Measurements from ENCODE around the gene POLR3H.
"Not testable (repeated sequence)": the region's sequence is repeated elsewhere in the genome, so short reads cannot be mapped to it uniquely, and the experiment has no call there.

Gene POLR3H

GRCh38 chr22:41543854-41544670 is at the start of gene POLR3H:
POLR3H (minus strand) TSS chr22:41544470; CDS start chr22:41544101, 369 bp downstream.
- Histone ChIP-seq H3K9me3 (ENCODE audit: control insufficient read depth, insufficient read depth, low read length) (no peaks in the 10 kb centered on the region), H3K27me3 (ENCODE audit: control insufficient read depth, insufficient read depth, low read length) (no peaks in the 10 kb centered on the region), H3K4me3 (ENCODE audit: low read depth, low read length) (peak within 1 kb of the TSS; percentile 84), H3K27ac (ENCODE audit: low read depth, low read length) (peak within 1 kb of the TSS; percentile 63), H3K9ac (ENCODE audit: low read depth, low read length) (peak within 1 kb of the TSS; percentile 81), H3K36me3 (ENCODE audit: control insufficient read depth, insufficient read depth, low read length) (peaks cover 15% of the 10 kb centered on the region), H3K4me1 (ENCODE audit: control insufficient read depth, insufficient read depth, low read length) (peaks cover 7% of the 10 kb centered on the region)

DNA sequence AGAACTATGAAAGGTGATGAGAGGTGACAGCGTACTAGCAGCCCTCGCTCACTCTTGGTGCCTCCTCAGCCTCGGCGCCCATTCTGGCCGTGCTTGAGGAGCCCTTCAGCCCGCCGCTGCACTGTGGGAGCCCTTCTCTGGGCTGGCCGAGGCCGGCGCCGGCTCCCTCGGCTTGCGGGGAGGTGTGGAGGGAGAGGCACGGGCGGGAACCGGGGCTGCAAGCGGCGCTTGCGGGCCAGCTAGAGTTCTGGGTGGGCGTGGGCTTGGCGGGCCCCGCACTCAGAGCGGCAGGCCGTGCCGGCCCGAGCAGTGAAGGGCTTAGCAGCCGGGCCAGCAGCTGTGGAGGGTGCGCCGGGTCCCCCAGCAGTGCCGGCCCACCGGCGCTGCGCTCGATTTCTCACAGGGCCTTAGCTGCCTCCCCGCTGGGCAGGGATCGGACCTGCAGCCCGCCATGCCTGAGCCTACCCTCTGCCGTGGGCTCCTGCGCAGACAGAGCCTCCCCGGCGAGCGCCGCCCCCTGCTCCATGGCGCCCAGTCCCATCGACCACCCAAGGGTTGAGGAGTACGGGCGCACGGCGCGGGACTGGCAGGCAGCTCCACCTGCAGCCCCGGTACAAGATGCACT is 49.2 kb upstream of the POLR3H start:
- not testable (repeated sequence) for H3K27ac ChIP-seq (ENCODE audit: low read depth, low read length); H3K4me1 ChIP-seq (ENCODE audit: control insufficient read depth, insufficient read depth, low read length); H3K9ac ChIP-seq (ENCODE audit: low read depth, low read length); H3K9me3 ChIP-seq (ENCODE audit: control insufficient read depth, insufficient read depth, low read length); H3K4me3 ChIP-seq (ENCODE audit: low read depth, low read length); H3K27me3 ChIP-seq (ENCODE audit: control insufficient read depth, insufficient read depth, low read length); H3K36me3 ChIP-seq (ENCODE audit: control insufficient read depth, insufficient read depth, low read length)

DNA sequence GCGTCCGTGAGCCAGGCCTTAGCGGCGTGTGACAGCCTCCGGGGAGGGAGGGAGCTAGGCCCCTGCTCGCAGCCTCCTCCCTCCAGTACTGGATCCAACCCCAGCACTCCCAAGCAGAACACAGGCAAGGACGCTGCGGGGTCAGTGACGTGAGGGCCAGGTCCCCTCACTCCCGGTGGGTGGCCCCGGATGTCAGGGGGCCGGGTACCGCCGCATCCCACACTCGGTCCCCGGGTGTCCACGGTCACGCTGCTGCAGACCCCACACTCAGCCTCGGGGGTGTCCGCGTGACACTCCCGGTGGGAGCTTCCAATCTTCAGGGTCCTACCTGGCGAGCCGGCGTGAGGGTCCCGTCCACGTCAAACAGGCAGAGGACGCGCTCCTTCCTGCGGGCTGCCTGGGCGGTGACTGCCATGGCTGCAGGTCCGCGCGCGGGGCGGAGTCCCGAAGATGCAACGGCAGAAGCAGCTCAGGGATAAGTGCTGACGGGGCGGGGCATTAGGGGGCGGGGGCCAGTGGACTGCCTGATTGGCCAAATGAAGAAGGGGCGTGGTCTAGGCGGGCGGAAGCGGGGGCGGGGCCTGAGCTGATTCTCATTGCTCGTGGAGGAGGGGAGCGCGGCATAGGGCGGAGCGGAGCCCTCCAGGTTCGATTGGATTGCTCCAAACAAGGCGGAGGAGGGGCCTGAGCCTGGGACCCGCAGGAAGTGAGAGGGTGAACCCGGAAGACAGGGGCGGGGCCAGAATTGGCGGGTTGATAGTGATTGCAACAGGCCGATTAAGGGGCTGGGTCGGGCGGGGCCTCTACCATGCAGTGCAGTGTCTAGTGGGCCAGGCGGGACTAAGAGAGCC is 45.3 kb upstream of the POLR3H start, which contains the start of gene PMM1:
TSS of gene PMM1 (minus strand) at position 450 of the 851 bp plus-strand sequence. CDS start at position 415, 35 bp downstream.
- Histone ChIP-seq H3K27ac (ENCODE audit: low read depth, low read length) (peak within 1 kb of the TSS; percentile 78), H3K27me3 (ENCODE audit: control insufficient read depth, insufficient read depth, low read length) (no peaks in the 10 kb centered on the region), H3K4me3 (ENCODE audit: low read depth, low read length) (peak within 1 kb of the TSS; percentile 89), H3K9me3 (ENCODE audit: control insufficient read depth, insufficient read depth, low read length) (no peaks in the 10 kb centered on the region), H3K9ac (ENCODE audit: low read depth, low read length) (peak within 1 kb of the TSS; percentile 73), H3K36me3 (ENCODE audit: control insufficient read depth, insufficient read depth, low read length) (no peaks in the 10 kb centered on the region), H3K4me1 (ENCODE audit: control insufficient read depth, insufficient read depth, low read length) (peaks cover 6% of the 10 kb centered on the region)

DNA sequence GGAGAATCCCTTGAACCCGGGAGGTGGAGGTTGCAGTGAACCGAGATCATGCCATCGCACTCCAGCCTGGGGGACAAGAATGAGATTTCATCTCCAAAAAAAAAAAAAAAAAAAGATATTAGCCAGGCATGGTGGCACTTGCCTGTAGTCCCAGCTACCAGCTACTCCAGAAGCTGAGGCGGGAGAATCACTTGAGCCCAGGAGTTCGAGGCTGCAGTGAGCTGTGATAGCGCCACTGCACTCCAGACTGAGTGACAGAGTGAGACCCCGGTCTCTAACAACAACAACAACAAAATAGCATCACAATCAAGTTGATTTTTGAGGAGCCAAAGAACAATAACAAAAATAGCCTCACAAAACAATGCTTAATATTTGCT is 43.1 kb upstream of the POLR3H start:
- no peak overlapping the region for H3K9ac ChIP-seq (ENCODE audit: low read depth, low read length)

DNA sequence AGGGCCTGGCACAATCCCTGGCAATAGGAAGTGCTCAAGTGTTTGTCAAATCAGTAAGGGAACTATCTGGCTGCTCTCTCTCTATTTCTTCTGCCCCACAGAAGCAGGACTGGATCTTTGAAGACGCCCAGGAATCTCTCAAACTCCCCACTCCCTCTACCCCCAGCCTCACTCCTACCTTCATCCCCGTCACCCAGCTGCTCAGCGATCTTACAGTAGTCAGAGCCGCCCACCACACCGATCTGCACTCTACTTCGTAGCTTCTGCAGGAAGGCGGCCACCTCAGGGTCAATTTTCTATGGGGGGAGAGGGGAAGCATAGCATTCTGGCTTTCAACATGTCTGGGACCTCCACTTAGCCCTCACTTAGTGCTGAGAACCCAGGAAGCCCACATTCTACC is 41.6 kb upstream of the POLR3H start:
- Histone ChIP-seq H3K9ac (ENCODE audit: low read depth, low read length) (no peak overlapping the region), H3K36me3 (ENCODE audit: control insufficient read depth, insufficient read depth, low read length) (no peaks in the 10 kb centered on the region), H3K9me3 (ENCODE audit: control insufficient read depth, insufficient read depth, low read length) (no peaks in the 10 kb centered on the region), H3K4me1 (ENCODE audit: control insufficient read depth, insufficient read depth, low read length) (peaks cover 6% of the 10 kb centered on the region), H3K27ac (ENCODE audit: low read depth, low read length) (no peak overlapping the region), H3K27me3 (ENCODE audit: control insufficient read depth, insufficient read depth, low read length) (no peaks in the 10 kb centered on the region), H3K4me3 (ENCODE audit: low read depth, low read length) (no peak overlapping the region)

More for the DNA sequence above, 43.1 kb upstream of the POLR3H start:
- H3K27me3 ChIP-seq (ENCODE audit: control insufficient read depth, insufficient read depth, low read length) = no peaks in the 10 kb centered on the region
- no peak overlapping the region for H3K27ac ChIP-seq (ENCODE audit: low read depth, low read length)
- H3K4me1 ChIP-seq (ENCODE audit: control insufficient read depth, insufficient read depth, low read length) = peaks cover 6% of the 10 kb centered on the region
- no peaks in the 10 kb centered on the region for H3K36me3 ChIP-seq (ENCODE audit: control insufficient read depth, insufficient read depth, low read length)
- H3K4me3 ChIP-seq (ENCODE audit: low read depth, low read length) = no peak overlapping the region
- no peaks in the 10 kb centered on the region for H3K9me3 ChIP-seq (ENCODE audit: control insufficient read depth, insufficient read depth, low read length)

DNA sequence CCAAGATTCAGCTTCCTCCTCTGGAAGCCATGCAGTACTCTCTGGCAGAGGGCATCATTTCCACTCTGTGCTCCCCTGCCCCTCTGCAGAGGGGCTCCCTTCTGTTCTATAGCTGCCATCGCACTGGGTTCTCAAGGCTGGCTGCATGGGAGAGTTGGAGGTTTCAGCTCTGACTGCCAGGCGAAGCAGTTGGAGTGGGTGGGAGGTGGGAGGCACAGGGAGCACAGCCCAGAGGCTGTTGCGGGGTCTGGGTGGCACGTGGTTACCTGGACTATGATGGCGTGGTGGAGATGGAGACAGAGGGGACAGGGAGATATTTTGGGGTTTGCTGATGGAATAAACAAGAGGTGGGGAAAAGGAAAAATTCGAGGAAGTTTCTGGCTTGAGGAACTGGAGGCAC is 40.6 kb upstream of the POLR3H start:
- Histone ChIP-seq H3K9ac (ENCODE audit: low read depth, low read length) (no peak overlapping the region), H3K9me3 (ENCODE audit: control insufficient read depth, insufficient read depth, low read length) (no peaks in the 10 kb centered on the region), H3K27me3 (ENCODE audit: control insufficient read depth, insufficient read depth, low read length) (no peaks in the 10 kb centered on the region), H3K36me3 (ENCODE audit: control insufficient read depth, insufficient read depth, low read length) (no peaks in the 10 kb centered on the region), H3K4me3 (ENCODE audit: low read depth, low read length) (no peak overlapping the region), H3K4me1 (ENCODE audit: control insufficient read depth, insufficient read depth, low read length) (peaks cover 6% of the 10 kb centered on the region), H3K27ac (ENCODE audit: low read depth, low read length) (no peak overlapping the region)

DNA sequence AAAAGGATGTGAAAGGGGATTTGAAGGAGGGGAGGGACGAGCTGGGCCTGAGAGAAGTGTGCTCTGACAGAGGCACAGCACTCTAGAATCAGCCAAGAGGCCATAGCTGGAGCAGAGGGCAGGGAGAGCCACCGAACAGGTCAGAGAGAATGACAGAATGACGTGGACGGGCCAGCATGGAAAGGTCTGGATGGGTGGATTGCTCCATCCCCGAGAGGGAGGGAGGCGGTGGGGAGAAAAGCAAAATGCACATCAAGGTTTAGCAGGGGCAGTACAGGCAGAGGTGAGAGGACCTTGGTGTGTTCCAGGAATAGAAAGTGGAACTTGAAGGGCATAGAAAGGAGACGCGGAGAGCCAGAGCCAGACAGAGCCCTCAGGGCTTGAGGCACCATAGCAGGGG is 38.4 kb upstream of the POLR3H start:
- Histone ChIP-seq H3K4me1 (ENCODE audit: control insufficient read depth, insufficient read depth, low read length) (no peaks in the 10 kb centered on the region), H3K4me3 (ENCODE audit: low read depth, low read length) (no peak overlapping the region), H3K36me3 (ENCODE audit: control insufficient read depth, insufficient read depth, low read length) (no peaks in the 10 kb centered on the region), H3K27me3 (ENCODE audit: control insufficient read depth, insufficient read depth, low read length) (no peaks in the 10 kb centered on the region), H3K9ac (ENCODE audit: low read depth, low read length) (no peak overlapping the region), H3K27ac (ENCODE audit: low read depth, low read length) (no peak overlapping the region), H3K9me3 (ENCODE audit: control insufficient read depth, insufficient read depth, low read length) (no peaks in the 10 kb centered on the region)

DNA sequence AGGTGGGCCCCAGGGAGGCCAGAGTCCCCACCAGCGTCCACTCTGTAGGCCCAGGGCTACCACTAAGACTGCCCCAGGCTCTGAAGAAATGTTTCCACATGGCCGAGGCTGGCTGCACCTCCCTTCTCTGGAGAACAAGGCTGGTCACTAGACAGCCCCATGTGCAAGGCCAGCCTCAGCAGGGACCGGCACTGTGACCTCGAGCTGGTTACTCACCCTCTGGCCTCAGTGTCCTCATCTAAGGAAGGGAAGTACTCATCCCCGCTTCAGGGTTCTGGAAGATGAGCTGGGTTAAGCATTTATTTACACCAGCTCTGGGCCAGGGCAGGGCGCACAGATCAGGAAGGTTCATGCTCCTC is 35.7 kb upstream of the POLR3H start:
- H3K27ac ChIP-seq (ENCODE audit: low read depth, low read length) = no peak overlapping the region
- no peaks in the 10 kb centered on the region for H3K4me1 ChIP-seq (ENCODE audit: control insufficient read depth, insufficient read depth, low read length)
- no peak overlapping the region for H3K4me3 ChIP-seq (ENCODE audit: low read depth, low read length)
- no peaks in the 10 kb centered on the region for H3K36me3 ChIP-seq (ENCODE audit: control insufficient read depth, insufficient read depth, low read length)
- H3K27me3 ChIP-seq (ENCODE audit: control insufficient read depth, insufficient read depth, low read length) = no peaks in the 10 kb centered on the region
- no peak overlapping the region for H3K9ac ChIP-seq (ENCODE audit: low read depth, low read length)
- H3K9me3 ChIP-seq (ENCODE audit: control insufficient read depth, insufficient read depth, low read length) = no peaks in the 10 kb centered on the region

- H3K36me3 ChIP-seq (ENCODE audit: control insufficient read depth, insufficient read depth, low read length) = no peaks in the 10 kb centered on the region
- H3K4me3 ChIP-seq (ENCODE audit: low read depth, low read length) = no peak overlapping the region
- H3K27me3 ChIP-seq (ENCODE audit: control insufficient read depth, insufficient read depth, low read length) = no peaks in the 10 kb centered on the region
- no peaks in the 10 kb centered on the region for H3K9me3 ChIP-seq (ENCODE audit: control insufficient read depth, insufficient read depth, low read length)
- no peaks in the 10 kb centered on the region for H3K4me1 ChIP-seq (ENCODE audit: control insufficient read depth, insufficient read depth, low read length)
- no peak overlapping the region for H3K27ac ChIP-seq (ENCODE audit: low read depth, low read length)
- no peak overlapping the region for H3K9ac ChIP-seq (ENCODE audit: low read depth, low read length)
These were observed 35.2 kb upstream of the POLR3H start for GRCh38 chr22:41579297-41579996.

- no peaks in the 10 kb centered on the region for H3K27me3 ChIP-seq (ENCODE audit: control insufficient read depth, insufficient read depth, low read length)
- no peaks in the 10 kb centered on the region for H3K36me3 ChIP-seq (ENCODE audit: control insufficient read depth, insufficient read depth, low read length)
- H3K9ac ChIP-seq (ENCODE audit: low read depth, low read length) = no peak overlapping the region
- H3K4me1 ChIP-seq (ENCODE audit: control insufficient read depth, insufficient read depth, low read length) = no peaks in the 10 kb centered on the region
- H3K9me3 ChIP-seq (ENCODE audit: control insufficient read depth, insufficient read depth, low read length) = no peaks in the 10 kb centered on the region
- H3K27ac ChIP-seq (ENCODE audit: low read depth, low read length) = no peak overlapping the region
- H3K4me3 ChIP-seq (ENCODE audit: low read depth, low read length) = no peak overlapping the region
These were observed 34.5 kb upstream of the POLR3H start for GRCh38 chr22:41578818-41579217.
